ENCODE measurements around the gene ZNF641.
"Not testable (repeated sequence)": the region's sequence is repeated elsewhere in the genome, so short reads cannot be mapped to it uniquely, and the experiment has no call there.

Gene ZNF641

GRCh38 chr12:48336564-48336963 lies 14.2 kb downstream of the ZNF641 start:
- TF ChIP-seq CTCF (IDR thresholded peaks at IDR 0.05; ENCODE audit: insufficient read depth, low read depth, low read length, missing control alignments), result peak; percentile 8
- peak; percentile 10 for DNase-seq (ENCODE audit: low read depth)
- H3K4me3 ChIP-seq (ENCODE audit: low read depth, low read length), result no peak overlapping the region

GRCh38 chr12:48336061-48336460 lies 14.7 kb downstream of the ZNF641 start:
- H3K4me3 ChIP-seq (ENCODE audit: low read depth, low read length), result no peak overlapping the region
- TF ChIP-seq CTCF (IDR thresholded peaks at IDR 0.05; ENCODE audit: insufficient read depth, low read depth, low read length, missing control alignments), result no peak
- no peak for DNase-seq (ENCODE audit: low read depth)

GRCh38 chr12:48334808-48335207 lies 15.9 kb downstream of the ZNF641 start:
- no peak overlapping the region for H3K4me3 ChIP-seq (ENCODE audit: low read depth, low read length)
- DNase-seq (ENCODE audit: low read depth), result no peak
- TF ChIP-seq CTCF (IDR thresholded peaks at IDR 0.05; ENCODE audit: insufficient read depth, low read depth, low read length, missing control alignments), result no peak

- DNase-seq (ENCODE audit: low read depth); H3K4me3 ChIP-seq (ENCODE audit: low read depth, low read length): not testable (repeated sequence)
Observed at GRCh38 chr12:48333680-48334079, 17.0 kb downstream of the ZNF641 start.

- DNase-seq (ENCODE audit: low read depth), result no peak
- no peak for TF ChIP-seq CTCF (IDR thresholded peaks at IDR 0.05; ENCODE audit: insufficient read depth, low read depth, low read length, missing control alignments)
- H3K4me3 ChIP-seq (ENCODE audit: low read depth, low read length), result no peak overlapping the region
Observed at GRCh38 chr12:48331399-48331798, 19.3 kb downstream of the ZNF641 start.

- DNase-seq (ENCODE audit: low read depth), result no peak
- TF ChIP-seq CTCF (IDR thresholded peaks at IDR 0.05; ENCODE audit: insufficient read depth, low read depth, low read length, missing control alignments), result no peak
- no peak overlapping the region for H3K4me3 ChIP-seq (ENCODE audit: low read depth, low read length)
Observed at GRCh38 chr12:48329199-48329939, 21.4 kb downstream of the ZNF641 start.

GRCh38 chr12:48316491-48316890 lies 34.2 kb downstream of the ZNF641 start:
- H3K4me3 ChIP-seq (ENCODE audit: low read depth, low read length), result no peak overlapping the region
- TF ChIP-seq CTCF (IDR thresholded peaks at IDR 0.05; ENCODE audit: insufficient read depth, low read depth, low read length, missing control alignments), result no peak
- DNase-seq (ENCODE audit: low read depth), result no peak

Data from GM12865 (cell line).